ENCODE data around the gene GJB3.
"Not testable (repeated sequence)": the region's sequence is repeated elsewhere in the genome, so short reads cannot be mapped to it uniquely, and the experiment has no call there.

The GJB3 gene

GRCh38 chr1:34781071-34781843 is at the start of gene GJB3:
GJB3 (plus strand) TSS chr1:34781214; CDS start chr1:34784763, 3,549 bp downstream.
- DNase-seq: peak; percentile 25

- not testable (repeated sequence) for DNase-seq
These were observed 48.2 kb upstream of the GJB3 start for GRCh38 chr1:34732831-34733230.

GRCh38 chr1:34736692-34737091 is 44.3 kb upstream of the GJB3 start:
- DNase-seq: no peak

DNA sequence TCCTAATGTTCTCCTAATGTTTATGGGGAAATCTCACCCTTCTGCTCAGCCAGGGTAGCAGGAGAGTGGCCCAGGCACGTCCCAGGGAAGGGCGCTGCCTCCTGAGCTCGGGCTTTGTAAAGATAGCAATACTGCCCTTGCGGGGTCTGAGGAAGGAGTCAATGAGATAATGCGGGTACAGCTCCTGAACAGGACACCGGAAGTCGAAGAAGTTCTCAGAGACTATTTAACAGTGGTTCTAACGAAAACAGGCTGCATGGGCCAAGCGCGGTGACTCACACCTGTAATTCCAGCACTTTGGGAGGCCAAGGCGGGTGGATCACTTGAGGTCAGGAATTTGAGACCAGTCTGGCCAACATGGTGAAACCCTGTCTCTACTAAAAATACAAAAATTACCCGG is 43.8 kb upstream of the GJB3 start:
- not testable (repeated sequence) for DNase-seq

GRCh38 chr1:34739613-34740012 is 41.4 kb upstream of the GJB3 start:
- DNase-seq: no peak

DNA sequence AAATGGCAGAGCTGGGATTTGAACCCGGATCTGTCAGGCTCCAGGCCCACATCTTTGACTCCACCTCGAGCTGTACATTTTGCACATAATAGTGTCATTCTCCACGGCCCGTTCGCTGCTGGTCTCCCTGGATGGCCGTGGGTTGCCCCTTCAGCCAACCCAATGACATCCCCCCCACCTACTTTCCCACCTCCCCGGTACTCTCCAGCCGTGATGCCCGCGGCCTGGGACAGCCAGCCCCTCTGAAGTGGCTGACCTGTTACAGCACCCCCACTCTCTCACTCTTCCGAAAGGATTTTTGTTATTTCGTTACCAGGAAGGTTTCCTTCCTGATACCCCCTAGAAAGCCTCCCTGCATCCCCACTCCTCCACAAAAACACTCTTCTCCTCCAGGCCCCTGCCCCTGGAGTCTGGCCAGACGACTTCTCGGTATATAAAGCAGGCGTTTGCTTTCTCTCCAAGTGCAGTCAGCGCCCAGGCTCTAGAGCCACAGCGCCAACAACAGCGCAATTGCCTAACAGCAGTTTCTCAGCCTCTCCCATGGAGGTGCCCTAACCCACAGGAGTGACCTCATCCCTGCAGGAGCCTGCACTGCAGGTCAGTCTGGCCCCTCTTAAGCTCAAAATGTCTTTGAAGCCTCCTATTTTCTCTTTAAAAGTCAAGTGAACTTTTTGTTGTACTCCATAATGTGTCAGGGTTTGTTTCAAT is 40.7 kb upstream of the GJB3 start:
- no peak for DNase-seq

DNA sequence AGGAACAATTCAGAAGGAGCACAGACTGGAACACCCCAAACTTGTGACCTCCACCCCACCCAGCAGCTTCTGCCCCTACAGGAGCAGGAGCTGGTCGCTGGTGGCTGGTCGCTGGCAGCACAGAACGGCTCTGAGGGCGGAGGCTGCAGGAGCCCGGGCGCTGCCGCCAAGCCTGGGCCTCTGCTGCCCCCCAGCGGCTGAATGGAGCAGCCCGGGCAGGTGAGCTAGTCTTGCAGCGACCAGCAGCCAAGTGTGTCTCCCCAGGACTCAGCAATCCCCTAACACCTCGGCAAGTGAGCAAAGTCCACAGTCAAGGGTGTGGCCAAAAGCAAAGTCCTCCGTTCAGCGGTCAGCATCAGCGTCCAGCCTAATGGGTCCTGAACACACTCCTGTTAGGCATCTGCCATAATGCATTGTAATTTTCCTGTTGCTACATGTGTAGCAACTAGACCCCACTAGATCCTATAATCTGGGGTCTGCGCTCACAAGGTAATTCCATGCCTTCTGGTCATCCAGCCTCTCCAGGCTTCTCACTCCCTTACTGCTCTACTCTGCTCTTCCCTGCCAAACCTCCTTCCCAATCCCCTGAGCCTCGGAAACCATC is 38.2 kb upstream of the GJB3 start:
- peak; percentile 84 for DNase-seq

- DNase-seq: no peak
These were observed 37.2 kb upstream of the GJB3 start for GRCh38 chr1:34743775-34744174.

GRCh38 chr1:34744851-34745250 is 36.2 kb upstream of the GJB3 start:
- DNase-seq: no peak

DNA sequence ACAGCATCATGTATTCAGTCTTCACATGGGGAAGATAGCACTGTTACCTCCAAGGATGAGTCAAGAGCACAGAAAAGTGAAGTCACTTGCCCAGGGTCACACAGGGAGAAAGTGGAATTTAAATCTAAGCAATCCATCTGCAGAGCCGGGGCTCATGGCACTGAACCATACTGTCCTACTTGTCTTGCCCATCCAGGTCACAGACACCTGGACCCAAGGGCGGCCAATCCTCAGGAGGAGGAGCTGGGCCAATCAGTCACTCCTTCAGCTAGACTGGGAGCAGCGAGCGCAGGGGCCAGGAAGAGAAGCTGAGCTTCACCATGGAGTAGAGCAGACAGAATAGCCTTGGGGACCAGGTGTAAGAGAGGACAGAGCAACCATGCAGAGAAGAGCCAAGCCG is 35.3 kb upstream of the GJB3 start:
- DNase-seq: no peak

DNA sequence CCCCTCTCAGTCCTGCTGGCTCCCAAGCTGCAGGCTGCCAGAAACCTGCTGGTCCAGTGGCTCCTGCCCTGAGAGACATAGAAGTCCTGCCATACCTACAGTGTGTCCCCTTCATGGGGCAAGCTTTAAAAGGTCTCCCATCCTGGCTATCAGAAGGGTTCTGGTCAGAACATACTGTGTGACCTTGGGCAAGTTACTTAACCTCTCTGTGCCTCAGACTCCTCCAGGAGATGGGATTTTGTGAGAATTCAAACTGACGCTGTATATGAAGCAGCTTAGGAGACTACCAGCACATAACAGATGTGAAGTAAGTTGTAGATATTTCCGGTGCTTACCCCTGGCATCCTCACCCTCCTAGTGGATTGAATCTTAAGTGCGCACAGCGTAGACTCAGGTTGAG is 34.9 kb upstream of the GJB3 start:
- DNase-seq: no peak

DNA sequence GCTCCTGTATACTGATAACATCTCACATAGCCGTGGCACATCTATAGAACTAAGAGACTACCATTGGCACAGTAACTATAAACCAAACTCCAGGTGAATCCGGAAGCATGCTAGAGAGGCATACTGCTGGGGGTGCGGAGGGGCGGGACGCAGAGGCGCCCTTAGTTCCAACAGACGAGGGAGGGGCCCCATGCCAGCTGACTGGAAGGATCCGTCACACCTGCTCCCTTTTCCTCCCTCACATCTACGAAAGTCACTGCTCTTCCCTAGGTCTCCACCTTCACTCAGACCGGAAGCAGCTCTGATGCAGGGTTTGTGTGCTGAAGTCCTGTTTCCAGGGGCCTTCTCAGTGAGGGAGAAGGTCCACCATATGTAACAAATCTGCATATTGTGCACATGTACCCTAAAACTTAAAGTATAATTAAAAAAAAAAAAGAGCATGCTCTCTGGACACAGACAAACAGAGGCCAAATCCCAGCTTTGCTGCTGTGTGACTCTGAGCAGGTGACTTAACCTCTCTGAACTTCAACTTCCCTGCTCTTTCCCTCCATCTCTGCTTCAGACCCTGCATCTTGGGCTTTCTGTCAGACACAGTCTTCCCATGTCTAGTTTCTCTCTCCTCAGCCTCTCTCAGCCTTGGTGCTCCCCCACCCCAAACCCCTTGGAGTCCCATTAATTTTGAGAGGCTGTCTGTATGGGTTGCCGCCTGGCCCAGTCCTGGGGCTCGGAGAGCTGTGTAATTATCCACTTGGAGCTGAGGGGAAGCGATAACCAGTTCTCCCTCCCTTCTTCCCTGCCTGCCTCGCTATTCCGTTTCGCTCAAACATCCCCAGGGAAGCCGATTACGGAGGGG is 34.0 kb upstream of the GJB3 start:
- DNase-seq: no peak

GRCh38 chr1:34747638-34747941 is 33.4 kb upstream of the GJB3 start:
- DNase-seq: no peak

- DNase-seq: no peak
These were observed 31.0 kb upstream of the GJB3 start for GRCh38 chr1:34749992-34750391.

DNA sequence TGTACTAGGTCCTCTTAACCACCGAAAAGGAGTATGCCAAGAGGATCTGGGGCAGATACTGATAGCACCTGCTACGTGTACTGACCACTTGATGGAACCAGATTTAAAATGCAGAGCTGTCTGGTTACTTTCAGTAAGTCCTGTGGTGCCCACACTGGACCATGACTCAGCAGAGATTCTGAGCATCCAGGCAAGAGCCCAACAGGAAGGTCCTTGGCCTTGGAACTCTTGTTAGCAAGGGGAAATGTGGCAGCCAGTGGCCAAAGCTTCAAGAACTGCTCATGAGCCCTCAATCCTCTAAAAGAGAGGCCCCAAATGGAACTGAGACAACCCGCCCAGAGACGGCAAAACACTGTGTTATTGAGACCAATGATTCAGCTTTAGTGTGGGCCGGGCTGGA is 30.4 kb upstream of the GJB3 start:
- DNase-seq: no peak

DNA sequence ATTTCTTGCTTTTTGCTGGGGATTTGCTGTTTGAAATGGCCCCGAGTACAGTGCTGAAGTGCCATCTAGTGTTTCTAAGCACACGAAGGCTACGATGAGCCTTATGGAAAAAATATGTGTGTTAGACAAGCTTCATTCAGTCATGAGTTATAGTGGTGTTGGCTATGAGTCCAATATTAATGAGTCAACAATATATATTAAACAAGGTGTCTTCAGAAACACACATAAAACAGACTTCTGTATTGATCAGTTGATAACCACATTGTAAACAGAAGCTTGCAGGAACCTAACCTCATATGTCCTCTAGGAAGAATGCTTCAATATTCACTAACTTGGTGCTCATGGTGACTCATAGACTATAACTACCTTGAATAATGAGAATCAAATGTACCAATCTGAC is 27.9 kb upstream of the GJB3 start:
- no peak for DNase-seq

GRCh38 chr1:34754964-34755637 is 25.9 kb upstream of the GJB3 start, which contains the start of gene GJB5:
GJB5 (plus strand) TSS chr1:34755047; CDS start chr1:34757331, 2,284 bp downstream.
- no peak for DNase-seq

DNA sequence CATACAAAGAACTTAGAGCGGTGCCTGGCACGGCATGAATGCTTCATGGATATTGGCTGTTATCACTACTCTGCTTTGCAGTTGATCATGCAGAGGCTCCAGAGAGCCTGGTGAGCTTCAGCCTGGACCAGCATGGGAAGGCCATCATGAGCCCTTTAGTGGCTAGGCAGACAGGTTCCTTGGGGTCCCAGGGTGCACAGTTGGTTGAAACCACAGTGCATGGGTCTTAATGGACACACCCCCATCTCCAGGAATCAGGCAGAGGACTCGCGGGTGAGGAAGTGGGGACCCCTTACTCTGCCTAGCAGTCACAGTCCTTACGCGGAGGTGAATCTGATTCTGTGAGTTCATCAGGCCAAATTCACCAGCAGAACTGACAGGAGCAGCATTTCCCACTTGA is 25.1 kb upstream of the GJB3 start:
- DNase-seq: no peak

DNA sequence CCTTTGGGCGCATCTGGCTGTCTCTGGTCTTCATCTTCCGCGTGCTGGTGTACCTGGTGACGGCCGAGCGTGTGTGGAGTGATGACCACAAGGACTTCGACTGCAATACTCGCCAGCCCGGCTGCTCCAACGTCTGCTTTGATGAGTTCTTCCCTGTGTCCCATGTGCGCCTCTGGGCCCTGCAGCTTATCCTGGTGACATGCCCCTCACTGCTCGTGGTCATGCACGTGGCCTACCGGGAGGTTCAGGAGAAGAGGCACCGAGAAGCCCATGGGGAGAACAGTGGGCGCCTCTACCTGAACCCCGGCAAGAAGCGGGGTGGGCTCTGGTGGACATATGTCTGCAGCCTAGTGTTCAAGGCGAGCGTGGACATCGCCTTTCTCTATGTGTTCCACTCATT is 23.6 kb upstream of the GJB3 start:
- no peak for DNase-seq

- no peak for DNase-seq
These were observed 22.3 kb upstream of the GJB3 start for GRCh38 chr1:34758751-34759150.

DNA sequence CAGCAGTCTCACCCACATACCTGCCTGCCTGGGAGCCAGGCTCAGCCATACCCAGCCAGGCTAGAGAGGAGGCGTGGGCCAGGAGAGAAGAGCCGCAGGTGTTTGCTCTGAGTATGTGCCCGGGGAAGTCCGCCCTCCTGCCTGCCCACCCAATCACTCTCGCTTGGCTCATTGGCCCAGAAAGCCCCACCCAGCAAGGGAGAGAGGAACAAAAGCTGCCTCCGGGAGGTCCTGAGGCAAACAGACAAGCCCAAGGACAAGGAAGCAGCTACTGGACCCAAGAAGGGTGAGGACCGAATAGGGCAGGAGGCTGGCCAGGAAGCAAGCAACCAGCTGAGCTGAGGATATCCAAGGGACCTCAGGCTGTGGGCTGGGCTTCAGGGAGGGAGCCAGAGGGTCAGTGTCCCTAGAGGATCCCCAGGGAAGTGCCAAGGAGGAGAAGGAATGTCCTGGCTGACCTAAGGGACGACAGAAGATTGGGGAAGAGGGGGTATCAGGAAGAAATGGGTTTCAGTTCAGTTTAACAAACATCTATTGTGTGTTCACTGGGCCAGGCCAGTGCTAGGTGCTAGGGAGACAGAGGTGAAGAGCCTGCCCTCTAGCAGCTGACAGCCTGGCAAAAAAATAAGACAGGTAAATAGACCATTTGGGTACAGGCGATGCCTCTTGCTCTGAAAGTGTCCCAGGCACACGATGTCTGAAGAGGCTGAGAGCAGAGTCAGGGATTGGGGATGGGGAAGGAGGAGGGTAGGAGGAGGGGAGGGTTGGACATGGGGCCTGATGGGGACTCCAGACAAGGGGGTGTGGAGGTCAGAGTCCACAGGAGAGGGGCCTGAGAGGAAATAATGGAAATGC is 21.3 kb upstream of the GJB3 start, which contains the start of gene GJB4:
Gene GJB4, plus strand, starts transcription at position 238 of the 855 bp plus-strand sequence. CDS start 1,515 bp downstream, outside the sequence.
- DNase-seq: no peak
